Body of pancreas (tissue), 4 donors: ENCODE measurements around the gene TNIK. TPM values are rescaled to one million over a fixed set of nuclear protein-coding genes. Genes with fewer than 3 reads are reported as not detected.

Source experiments
- ATAC-seq: fragments of 150-250 bp; one replicate; pipeline ENCODE4 v1.9.1; 2016
- DNase-seq, 4 donors: peaks; one replicate each; pipeline ENCODE4 v3.0.0-alpha.2; 2019
- H3K27ac ChIP-seq, 4 donors: fragments of 200-600 bp; sonication (generic); 1 replicate in 3 of 4; 2 replicates in 1 of 4; pipeline versions ENCODE4 v1.5.1 to v1.6.1; 2016 to 2019; ENCODE audit warnings: mild to moderate bottlenecking in 1 of 4, mixed read lengths in 1 of 4, moderate library complexity in 1 of 4
- H3K27me3 ChIP-seq, 2 donors: fragments of 200-600 bp; sonication (generic); one replicate each; pipeline ENCODE4 v1.6.0; 2016; ENCODE audit warnings: mild to moderate bottlenecking in 1 of 2
- H3K36me3 ChIP-seq, 2 donors: fragments of 200-600 bp; sonication (generic); replicated peaks in 1 of 2; 2 replicates each; pipeline ENCODE4 v1.5.1; 2016; ENCODE audit warnings: low read depth in 2 of 2; ENCODE audit not compliant: insufficient read depth in 1 of 2
- H3K4me1 ChIP-seq: fragments of 200-600 bp; sonication (generic); one replicate; pipeline ENCODE4 v1.6.0; 2016
- H3K4me3 ChIP-seq, 2 donors: fragments of 200-600 bp; sonication (generic); 1 replicate in 1 of 2; 2 replicates in 1 of 2; pipeline ENCODE4 v1.5.1; 2016 to 2019
- H3K9me3 ChIP-seq, 3 donors: fragments of 200-600 bp; sonication (generic); 1 replicate in 2 of 3; 2 replicates in 1 of 3; pipeline ENCODE4 v1.5.1; 2016
- CTCF ChIP-seq, 7 experiments: fragments of 450-650 bp in 4 of 7; fragments of 200-600 bp in 3 of 7; sonication (generic) in 3 of 7; IDR thresholded peaks; one replicate each; pipeline ENCODE4 v1.5.1; 2016 to 2019; ENCODE audit warnings: antibody characterized with exemption in 7 of 7
- POLR2A ChIP-seq, 3 donors: fragments of 450-650 bp; IDR thresholded peaks; one replicate each; pipeline ENCODE4 v1.6.1; 2016; ENCODE audit warnings: antibody characterized with exemption in 3 of 3, mild to moderate bottlenecking in 2 of 3
- WGBS, 2 donors: methylation state at CpG; one replicate each; pipeline ENCODE4 v1.1.5; 2017; 5-methylcytosine and 5-hydroxymethylcytosine counted together
- intact Hi-C: fragments of 100-400 bp; cut with DNase I; formaldehyde crosslinking; loops from one replicate; pipeline ENCODE4 v1.15.1; 2023
- total RNA-seq, 2 donors: library from RNA; depleted of rRNA; stranded (reverse); fragments of >200 nt; gene quantifications; one replicate each; pipeline ENCODE4 v1.1.0, GENCODE V29; 2016

Gene TNIK
- total RNA-seq, 2 donors from 2014 or later = 7.6 to 9.6 TPM

GRCh38 chr3:171442184-171442583 lies 18.0 kb downstream of the TNIK start:
- intact Hi-C loops = no loop called here
- WGBS, 2 donors = 69 to 74% methylated on average over 2 of the region's 2 CpGs
- Histone ChIP-seq H3K4me1 (peaks cover 5% of the 10 kb centered on the region), H3K27ac (no peak overlapping the region), H3K9me3 (no peaks in the 10 kb centered on the region), H3K27me3 (no peaks in the 10 kb centered on the region), H3K36me3 (no peaks in the 10 kb centered on the region), H3K4me3 (no peak overlapping the region)
- no peak for DNase-seq
- no peak for ATAC-seq
- no peak for TF ChIP-seq POLR2A (IDR thresholded peaks at IDR 0.05)

DNA sequence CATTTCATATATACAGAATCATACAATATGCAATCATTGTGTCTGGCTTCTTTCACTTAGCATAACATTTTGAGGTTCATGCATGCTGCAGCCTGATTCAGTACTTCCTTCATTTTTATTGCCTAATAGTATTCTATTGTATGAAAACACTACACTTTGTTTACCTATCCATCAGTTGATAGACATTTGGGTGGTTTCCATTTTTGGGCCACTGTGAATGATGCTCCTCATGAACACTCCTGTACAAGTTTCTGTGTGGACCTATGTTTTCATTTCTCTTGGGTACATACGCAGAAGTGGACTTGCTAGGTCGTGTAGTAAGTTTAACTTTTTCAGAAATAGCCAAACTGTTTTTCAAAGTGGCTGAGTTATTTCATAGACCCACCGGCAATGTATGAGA lies 18.8 kb downstream of the TNIK start:
- intact Hi-C loops = no loop called here
- ATAC-seq = no peak
- no peaks in the 10 kb centered on the region for H3K27me3 ChIP-seq
- no peaks in the 10 kb centered on the region for H3K9me3 ChIP-seq
- TF ChIP-seq CTCF (IDR thresholded peaks at IDR 0.05) = no peak
- TF ChIP-seq POLR2A (IDR thresholded peaks at IDR 0.05) = no peak
- H3K27ac ChIP-seq = no peak overlapping the region
- no peak for DNase-seq
- no peaks in the 10 kb centered on the region for H3K4me1 ChIP-seq
- H3K4me3 ChIP-seq = no peak overlapping the region
- H3K36me3 ChIP-seq = no peaks in the 10 kb centered on the region
- WGBS, 2 donors = 87 to 90% methylated on average over 3 of the region's 3 CpGs

DNA sequence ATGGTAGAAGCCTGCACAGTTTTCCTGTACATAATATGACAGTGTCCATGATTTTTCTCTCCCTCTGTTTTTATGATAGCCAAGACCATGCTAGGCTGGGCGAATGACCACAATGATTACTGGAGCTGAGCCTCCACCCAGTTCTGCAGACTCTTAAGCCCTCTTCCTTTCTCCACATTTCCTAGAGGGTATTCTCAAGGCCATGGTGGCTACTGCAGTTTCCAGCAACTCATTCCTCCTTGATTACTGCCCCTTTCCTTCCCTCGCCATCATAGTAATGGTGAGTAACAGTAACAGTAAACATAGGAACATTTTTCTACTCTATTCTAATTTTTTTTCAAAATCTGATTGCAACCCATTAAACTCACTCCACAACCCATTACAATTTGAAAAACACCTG lies 20.2 kb downstream of the TNIK start:
- intact Hi-C loops = no loop called here
- Histone ChIP-seq H3K4me3 (no peak overlapping the region), H3K27ac (no peak overlapping the region), H3K9me3 (no peaks in the 10 kb centered on the region), H3K4me1 (no peaks in the 10 kb centered on the region), H3K27me3 (no peaks in the 10 kb centered on the region), H3K36me3 (no peaks in the 10 kb centered on the region)
- WGBS, 2 donors = 94% methylated on average over 2 of the region's 2 CpGs
- ATAC-seq = no peak
- no peak for DNase-seq
- TF ChIP-seq CTCF (IDR thresholded peaks at IDR 0.05) = no peak
- TF ChIP-seq POLR2A (IDR thresholded peaks at IDR 0.05) = no peak

DNA sequence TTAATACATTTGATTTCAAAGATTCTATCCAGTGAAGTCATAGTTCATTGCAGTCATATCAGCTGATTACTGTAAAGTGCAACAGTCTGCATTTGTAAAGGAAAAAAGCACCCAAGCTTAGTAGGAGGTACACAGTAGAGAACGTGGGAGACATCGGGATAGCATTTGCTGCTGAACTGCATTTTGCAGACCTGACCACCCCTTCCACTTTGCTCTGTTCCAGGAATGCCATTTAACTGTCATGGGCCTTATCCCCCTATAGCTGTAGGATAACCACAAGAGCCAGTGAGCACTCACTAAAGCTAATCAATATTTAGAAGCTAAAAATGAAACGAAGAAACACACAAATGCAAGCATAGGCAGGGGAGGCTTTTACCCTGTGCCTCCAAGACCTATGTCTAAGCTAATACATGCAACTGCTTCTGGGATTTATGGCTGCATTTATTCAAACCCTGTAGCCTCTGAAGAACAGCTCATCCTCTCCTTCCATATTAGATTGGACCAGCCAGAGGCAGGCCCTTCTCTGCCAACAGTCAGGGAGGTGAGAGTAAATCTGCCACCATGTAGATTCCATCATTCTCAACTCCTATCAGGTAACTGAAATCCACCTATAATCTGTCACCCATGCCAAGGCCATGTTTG lies 23.0 kb downstream of the TNIK start:
- Histone ChIP-seq H3K36me3 (no peaks in the 10 kb centered on the region), H3K9me3 (no peaks in the 10 kb centered on the region), H3K27me3 (no peaks in the 10 kb centered on the region), H3K4me3 (no peak overlapping the region), H3K4me1 (no peaks in the 10 kb centered on the region), H3K27ac (no peak overlapping the region)
- TF ChIP-seq CTCF (IDR thresholded peaks at IDR 0.05) = no peak
- no peak for TF ChIP-seq POLR2A (IDR thresholded peaks at IDR 0.05)
- ATAC-seq (no peak), DNase-seq (no peak)
- 57 to 58% methylated on average over 3 of the region's 3 CpGs for WGBS, 2 donors
- intact Hi-C loops = no loop called here

GRCh38 chr3:171436380-171436779 lies 23.8 kb downstream of the TNIK start:
- WGBS, 2 donors = 35 to 38% methylated on average over 3 of the region's 3 CpGs
- Histone ChIP-seq H3K9me3 (no peaks in the 10 kb centered on the region), H3K4me3 (no peak overlapping the region), H3K27me3 (no peaks in the 10 kb centered on the region), H3K27ac (no peak overlapping the region), H3K36me3 (no peaks in the 10 kb centered on the region), H3K4me1 (no peaks in the 10 kb centered on the region)
- TF ChIP-seq CTCF (IDR thresholded peaks at IDR 0.05) (no peak), POLR2A (IDR thresholded peaks at IDR 0.05) (no peak)
- DNase-seq = no peak
- intact Hi-C loops = no loop called here
- no peak for ATAC-seq
